Gastroesophageal sphincter (tissue), 4 donors: ENCODE data around the gene MAPT. TPM values are rescaled to one million over a fixed set of nuclear protein-coding genes. Genes with fewer than 3 reads are reported as not detected.

ENCODE experiments used
- ATAC-seq: fragments of 150-250 bp; one replicate; pipeline ENCODE4 v1.9.1; 2016; ENCODE audit warnings: mild to moderate bottlenecking, moderate library complexity
- H3K27ac ChIP-seq, 4 donors: fragments of 200-600 bp; sonication (generic) in 3 of 4; 1 replicate in 3 of 4; 2 replicates in 1 of 4; pipeline ENCODE4 v1.5.1; 2016 to 2019
- H3K27me3 ChIP-seq: fragments of 200-600 bp; sonication (generic); one replicate; pipeline ENCODE4 v1.5.1; 2019
- H3K36me3 ChIP-seq, 2 donors: fragments of 200-600 bp; sonication (generic); one replicate each; pipeline ENCODE4 v1.5.1; 2019; ENCODE audit warnings: control low read depth in 1 of 2
- H3K4me1 ChIP-seq, 3 donors: fragments of 200-600 bp; sonication (generic); 1 replicate in 2 of 3; 2 replicates in 1 of 3; pipeline ENCODE4 v1.5.1; 2016 to 2019; ENCODE audit warnings: control low read depth in 2 of 3
- H3K4me3 ChIP-seq, 2 donors: fragments of 200-600 bp; sonication (generic); one replicate each; pipeline ENCODE4 v1.5.1; 2019; ENCODE audit warnings: mild to moderate bottlenecking in 1 of 2, moderate library complexity in 1 of 2
- H3K9me3 ChIP-seq, 3 donors: fragments of 200-600 bp; sonication (generic); one replicate each; pipeline ENCODE4 v1.5.1; 2017 to 2019; ENCODE audit warnings: control low read depth in 2 of 3
- CTCF ChIP-seq, 4 experiments: fragments of 200-600 bp in 2 of 4; fragments of 450-650 bp in 2 of 4; sonication (generic) in 1 of 4; IDR thresholded peaks; one replicate each; pipeline ENCODE4 v1.5.1; 2017 to 2019; ENCODE audit warnings: antibody characterized with exemption in 4 of 4, mild to moderate bottlenecking in 2 of 4, moderate library complexity in 2 of 4
- EP300 ChIP-seq: sonication (generic); formaldehyde crosslinking; IDR thresholded peaks from one replicate; pipeline ENCODE4 v1.6.1; 2017; ENCODE audit warnings: antibody characterized with exemption, mild to moderate bottlenecking
- POLR2A ChIP-seq, 2 donors: fragments of 450-650 bp; IDR thresholded peaks; one replicate each; pipeline ENCODE4 v1.6.1; 2017; ENCODE audit warnings: antibody characterized with exemption in 2 of 2, mild to moderate bottlenecking in 2 of 2, moderate library complexity in 1 of 2
- POLR2AphosphoS5 ChIP-seq: sonication (generic); formaldehyde crosslinking; IDR thresholded peaks from one replicate; pipeline ENCODE4 v1.6.1; 2017; ENCODE audit warnings: antibody characterized with exemption
- WGBS, 2 donors: methylation state at CpG; one replicate each; pipeline ENCODE4 v1.1.5; 2018; ENCODE audit warnings: low coverage in 1 of 2; 5-methylcytosine and 5-hydroxymethylcytosine counted together
- small RNA-seq, 4 donors: library from RNA; depleted of rRNA; stranded (forward); fragments of <200 nt; gene quantifications; one replicate each; pipeline ENCODE3, GENCODE V24; 2016
- total RNA-seq, 4 donors: library from RNA; depleted of rRNA; stranded (reverse); fragments of >200 nt; gene quantifications; one replicate each; pipeline ENCODE4 v1.1.0, GENCODE V29; 2016

MAPT gene
- total RNA-seq, 4 donors from 2014 or later, result 3.4 to 12.2 (median 8.5) TPM

- Histone ChIP-seq H3K36me3 (peaks cover 0 to 48% of the 10 kb centered on the region in 2 donors), H3K27ac (peak overlapping the region in 1 of 4 donors; percentile 17), H3K27me3 (no peaks in the 10 kb centered on the region), H3K4me1 (peaks cover 0 to 43% (median 5%) of the 10 kb centered on the region in 3 donors), H3K9me3 (no peaks in the 10 kb centered on the region), H3K4me3 (no peak overlapping the region)
- 57 to 64% methylated on average over 1 of the region's 1 CpG for WGBS, 2 donors
- ATAC-seq, result no peak
- TF ChIP-seq EP300 (no peak), CTCF (IDR thresholded peaks at IDR 0.05) (no peak), POLR2AphosphoS5 (no peak), POLR2A (IDR thresholded peaks at IDR 0.05) (no peak)
These were observed 170.1 kb downstream of the MAPT start for GRCh38 chr17:46064460-46064859.

GRCh38 chr17:46071796-46072195 lies 177.4 kb downstream of the MAPT start:
- H3K4me1 ChIP-seq, result peaks cover 8 to 44% (median 13%) of the 10 kb centered on the region in 3 donors
- no peak overlapping the region for H3K4me3 ChIP-seq
- H3K27ac ChIP-seq, result no peak overlapping the region
- ATAC-seq, result no peak
- H3K27me3 ChIP-seq, result no peaks in the 10 kb centered on the region
- peaks cover 0 to 10% of the 10 kb centered on the region in 2 donors for H3K36me3 ChIP-seq
- H3K9me3 ChIP-seq, result no peaks in the 10 kb centered on the region
- 50 to 68% methylated on average over 5 of the region's 5 CpGs for WGBS, 2 donors
- no peak for TF ChIP-seq EP300
- no peak for TF ChIP-seq POLR2A (IDR thresholded peaks at IDR 0.05)
- no peak for TF ChIP-seq CTCF (IDR thresholded peaks at IDR 0.05)
- TF ChIP-seq POLR2AphosphoS5, result no peak

- H3K4me1 ChIP-seq, result peaks cover 8 to 45% (median 13%) of the 10 kb centered on the region in 3 donors
These were observed 178.6 kb downstream of the MAPT start for GRCh38 chr17:46072998-46073397.

GRCh38 chr17:46074540-46074939 lies 180.2 kb downstream of the MAPT start:
- H3K27ac ChIP-seq, result no peak overlapping the region
- H3K36me3 ChIP-seq, result no peaks in the 10 kb centered on the region
- peaks cover 8 to 50% (median 13%) of the 10 kb centered on the region in 3 donors for H3K4me1 ChIP-seq
- 86 to 100% methylated on average over 1 of the region's 1 CpG for WGBS, 2 donors
- H3K9me3 ChIP-seq, result no peaks in the 10 kb centered on the region
- ATAC-seq, result no peak
- H3K27me3 ChIP-seq, result no peaks in the 10 kb centered on the region
- H3K4me3 ChIP-seq, result no peak overlapping the region
- TF ChIP-seq EP300 (no peak), POLR2AphosphoS5 (no peak), CTCF (IDR thresholded peaks at IDR 0.05) (no peak), POLR2A (IDR thresholded peaks at IDR 0.05) (no peak)

More at GRCh38 chr17:46072998-46073397, 178.6 kb downstream of the MAPT start:
- no peak for TF ChIP-seq POLR2AphosphoS5
- TF ChIP-seq POLR2A (IDR thresholded peaks at IDR 0.05), result no peak
- no peak for TF ChIP-seq EP300
- TF ChIP-seq CTCF (IDR thresholded peaks at IDR 0.05), result no peak
- peak; percentile 46 for ATAC-seq
- Histone ChIP-seq H3K27me3 (no peaks in the 10 kb centered on the region), H3K4me3 (no peak overlapping the region), H3K9me3 (no peaks in the 10 kb centered on the region), H3K36me3 (no peaks in the 10 kb centered on the region), H3K27ac (peak overlapping the region in 1 of 4 donors; percentile 25)
- 0 to 71% methylated on average over 1 of the region's 1 CpG for WGBS, 2 donors

Small RNAs within 50 kb of the gene (small RNA-seq; reads per million reads assigned to genes)
- gene RF00017, result 0 reads per million in 4 donors

Other genes with a start within 250 kb of the MAPT start
- under 1 TPM in 3 of 4 donors, not detected in 1; 0.10 to 0.54 (median 0.35) TPM for gene CRHR1, start 110.2 kb upstream of the MAPT start, total RNA-seq
- gene SPPL2C, start 49.7 kb upstream of the MAPT start, total RNA-seq, result not detected
- gene STH, start 104.7 kb downstream of the MAPT start, total RNA-seq, result not detected